Measurements from ENCODE around the gene GDF11. TPM values are rescaled to one million over a fixed set of nuclear protein-coding genes. Genes with fewer than 3 reads are reported as not detected.

Gene GDF11
- total RNA-seq, 1 donor from 2014 or later, result 66.6 TPM

DNA sequence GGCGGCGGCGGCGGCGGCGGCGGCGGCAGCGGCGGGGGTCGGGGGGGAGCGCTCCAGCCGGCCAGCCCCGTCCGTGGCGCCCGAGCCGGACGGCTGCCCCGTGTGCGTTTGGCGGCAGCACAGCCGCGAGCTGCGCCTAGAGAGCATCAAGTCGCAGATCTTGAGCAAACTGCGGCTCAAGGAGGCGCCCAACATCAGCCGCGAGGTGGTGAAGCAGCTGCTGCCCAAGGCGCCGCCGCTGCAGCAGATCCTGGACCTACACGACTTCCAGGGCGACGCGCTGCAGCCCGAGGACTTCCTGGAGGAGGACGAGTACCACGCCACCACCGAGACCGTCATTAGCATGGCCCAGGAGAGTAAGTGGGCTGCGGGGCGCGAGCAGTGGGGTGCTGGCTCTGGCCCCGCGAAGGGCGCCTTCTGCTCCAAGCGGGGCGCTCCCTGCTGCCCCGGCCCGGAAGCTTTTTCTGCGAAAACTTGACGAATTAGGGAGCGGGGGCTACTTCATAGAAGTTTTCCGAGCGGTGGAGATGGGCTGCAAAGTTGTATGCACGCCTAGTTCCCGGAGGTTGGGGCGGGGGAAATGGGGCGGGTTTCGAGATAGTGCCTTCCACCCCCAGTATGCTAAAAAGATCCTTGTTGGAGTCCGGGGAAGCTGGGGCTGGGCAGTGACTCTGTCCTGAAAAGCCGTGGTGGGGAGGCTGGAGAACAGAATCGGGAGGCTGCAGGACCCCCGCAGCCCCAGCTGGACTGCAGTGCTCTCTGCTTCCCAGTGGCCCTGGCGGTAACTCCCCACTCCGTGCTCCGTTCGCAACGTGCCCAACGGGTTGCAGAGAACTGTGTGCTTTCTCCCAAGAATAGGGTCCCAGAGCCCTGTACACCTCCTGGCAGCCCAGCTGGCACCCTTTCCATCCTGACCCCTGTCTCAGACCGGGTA is 751 bp downstream of the GDF11 start:
- H3K27ac Mint-ChIP-seq (ENCODE audit: unreplicated experiment), result peak overlapping the region; percentile 85

DNA sequence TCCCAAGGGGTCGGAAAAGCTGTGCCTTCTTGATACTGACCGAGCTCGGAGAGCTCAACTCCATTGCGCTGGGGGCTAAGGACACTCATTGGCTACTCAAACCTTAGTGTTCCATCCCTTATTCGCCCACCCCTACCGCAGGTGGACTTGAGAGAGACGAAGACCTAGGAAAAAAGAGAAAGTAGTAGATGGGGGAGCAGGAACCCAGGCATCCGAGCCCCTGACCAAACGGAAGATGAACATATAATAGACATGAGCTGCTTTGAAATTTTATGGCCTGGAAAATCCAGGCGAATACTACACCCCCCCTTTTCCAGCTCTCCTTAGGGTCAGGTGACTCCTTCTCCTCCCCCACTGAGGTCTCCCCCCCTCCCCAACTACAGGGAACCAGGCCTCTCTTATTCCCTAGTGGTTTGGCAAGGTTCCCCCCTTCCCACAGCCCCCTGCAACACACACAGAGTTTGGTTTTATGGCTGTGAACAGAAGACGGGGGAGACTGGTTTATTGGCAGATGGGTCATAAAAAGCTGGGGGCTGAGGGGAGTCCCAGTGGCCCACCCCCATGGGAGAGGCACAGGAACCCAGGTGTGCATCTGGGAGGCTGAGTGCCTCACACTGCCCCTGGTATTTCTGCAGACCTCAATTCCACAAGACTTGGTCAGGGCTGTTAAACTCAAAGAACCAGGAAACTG is 1.6 kb downstream of the GDF11 start:
- Mint-ChIP-seq H3K4me1 (peaks cover 58% of the 10 kb centered on the region), H3K36me3 (ENCODE audit: low read depth) (peaks cover 7% of the 10 kb centered on the region), H3K27ac (ENCODE audit: unreplicated experiment) (peak overlapping the region; percentile 85), H3K9me3 (no peaks in the 10 kb centered on the region), H3K4me3 (peak overlapping the region; percentile 96), H3K27me3 (ENCODE audit: low read depth) (no peaks in the 10 kb centered on the region)
- TF ChIP-seq, protein P1, sequence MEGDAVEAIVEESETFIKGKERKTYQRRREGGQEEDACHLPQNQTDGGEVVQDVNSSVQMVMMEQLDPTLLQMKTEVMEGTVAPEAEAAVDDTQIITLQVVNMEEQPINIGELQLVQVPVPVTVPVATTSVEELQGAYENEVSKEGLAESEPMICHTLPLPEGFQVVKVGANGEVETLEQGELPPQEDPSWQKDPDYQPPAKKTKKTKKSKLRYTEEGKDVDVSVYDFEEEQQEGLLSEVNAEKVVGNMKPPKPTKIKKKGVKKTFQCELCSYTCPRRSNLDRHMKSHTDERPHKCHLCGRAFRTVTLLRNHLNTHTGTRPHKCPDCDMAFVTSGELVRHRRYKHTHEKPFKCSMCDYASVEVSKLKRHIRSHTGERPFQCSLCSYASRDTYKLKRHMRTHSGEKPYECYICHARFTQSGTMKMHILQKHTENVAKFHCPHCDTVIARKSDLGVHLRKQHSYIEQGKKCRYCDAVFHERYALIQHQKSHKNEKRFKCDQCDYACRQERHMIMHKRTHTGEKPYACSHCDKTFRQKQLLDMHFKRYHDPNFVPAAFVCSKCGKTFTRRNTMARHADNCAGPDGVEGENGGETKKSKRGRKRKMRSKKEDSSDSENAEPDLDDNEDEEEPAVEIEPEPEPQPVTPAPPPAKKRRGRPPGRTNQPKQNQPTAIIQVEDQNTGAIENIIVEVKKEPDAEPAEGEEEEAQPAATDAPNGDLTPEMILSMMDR (conservative IDR thresholded peaks at IDR 0.05), result no peak
- no peak for DNase-seq (ENCODE audit: low read depth, low spot score)

More for the DNA sequence above, 751 bp downstream of the GDF11 start:
- H3K9me3 Mint-ChIP-seq, result no peaks in the 10 kb centered on the region
- TF ChIP-seq, protein P1 (conservative IDR thresholded peaks at IDR 0.05), result no peak
- H3K36me3 Mint-ChIP-seq (ENCODE audit: low read depth), result no peaks in the 10 kb centered on the region
- peaks cover 58% of the 10 kb centered on the region for H3K4me1 Mint-ChIP-seq
- DNase-seq (ENCODE audit: low read depth, low spot score), result no peak
- H3K27me3 Mint-ChIP-seq (ENCODE audit: low read depth), result no peaks in the 10 kb centered on the region
- H3K4me3 Mint-ChIP-seq, result peak overlapping the region; percentile 96

DNA sequence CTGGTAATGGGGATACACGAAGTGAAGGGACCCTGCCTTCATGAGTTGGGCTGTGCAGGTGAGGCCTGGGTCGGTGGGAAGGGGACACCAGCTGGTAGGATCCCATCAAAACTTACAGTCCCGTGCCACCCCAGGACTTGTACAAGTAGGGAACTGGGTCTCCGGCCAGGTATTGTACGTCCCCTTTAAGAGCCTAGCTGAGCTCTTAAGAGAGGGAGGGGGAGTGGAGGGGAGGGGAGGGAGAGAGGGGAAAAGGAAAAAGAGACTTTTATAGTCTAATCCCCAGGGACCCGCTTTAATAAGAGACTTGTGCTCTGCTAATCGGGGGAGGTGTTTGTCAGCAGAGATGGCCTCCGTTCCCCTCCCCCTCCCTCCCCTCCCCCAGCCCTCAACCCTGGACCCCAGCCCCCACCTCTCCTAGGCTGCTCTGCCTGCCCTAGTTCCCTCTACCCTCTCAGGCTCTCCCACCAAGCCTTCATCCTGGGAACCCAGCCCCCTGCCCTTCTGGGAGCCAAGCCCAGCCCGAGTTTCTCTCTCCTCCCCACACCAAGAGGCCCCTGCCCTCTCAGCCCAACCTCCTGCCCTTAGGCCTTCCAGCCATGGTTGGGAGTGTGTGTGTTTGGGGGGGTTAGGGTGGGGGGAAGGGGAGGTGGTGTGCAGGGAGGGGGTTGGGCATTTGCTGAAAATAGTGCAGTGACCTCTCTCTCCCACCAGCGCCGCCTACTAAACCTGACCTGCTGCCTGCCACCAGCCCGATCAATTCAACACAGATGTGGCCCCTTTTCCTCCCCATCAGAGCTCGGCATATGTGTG is 2.6 kb downstream of the GDF11 start:
- H3K27ac Mint-ChIP-seq (ENCODE audit: unreplicated experiment), result peak overlapping the region; percentile 95
- no peaks in the 10 kb centered on the region for H3K9me3 Mint-ChIP-seq
- H3K4me1 Mint-ChIP-seq, result peaks cover 65% of the 10 kb centered on the region
- peak; percentile 79 for DNase-seq (ENCODE audit: low read depth, low spot score)
- H3K27me3 Mint-ChIP-seq (ENCODE audit: low read depth), result no peaks in the 10 kb centered on the region
- TF ChIP-seq, protein P1 (conservative IDR thresholded peaks at IDR 0.05), result no peak
- peaks cover 12% of the 10 kb centered on the region for H3K36me3 Mint-ChIP-seq (ENCODE audit: low read depth)
- H3K4me3 Mint-ChIP-seq, result peak overlapping the region; percentile 96

- peak overlapping the region; percentile 95 for H3K27ac Mint-ChIP-seq (ENCODE audit: unreplicated experiment)
- TF ChIP-seq, protein P1 (conservative IDR thresholded peaks at IDR 0.05), result no peak
- H3K4me3 Mint-ChIP-seq, result peak overlapping the region; percentile 96
- H3K27me3 Mint-ChIP-seq (ENCODE audit: low read depth), result no peaks in the 10 kb centered on the region
- peaks cover 19% of the 10 kb centered on the region for H3K36me3 Mint-ChIP-seq (ENCODE audit: low read depth)
- no peak for DNase-seq (ENCODE audit: low read depth, low spot score)
- H3K9me3 Mint-ChIP-seq, result no peaks in the 10 kb centered on the region
- H3K4me1 Mint-ChIP-seq, result peaks cover 72% of the 10 kb centered on the region
Observed at GRCh38 chr12:55746174-55746912, 3.4 kb downstream of the GDF11 start.

DNA sequence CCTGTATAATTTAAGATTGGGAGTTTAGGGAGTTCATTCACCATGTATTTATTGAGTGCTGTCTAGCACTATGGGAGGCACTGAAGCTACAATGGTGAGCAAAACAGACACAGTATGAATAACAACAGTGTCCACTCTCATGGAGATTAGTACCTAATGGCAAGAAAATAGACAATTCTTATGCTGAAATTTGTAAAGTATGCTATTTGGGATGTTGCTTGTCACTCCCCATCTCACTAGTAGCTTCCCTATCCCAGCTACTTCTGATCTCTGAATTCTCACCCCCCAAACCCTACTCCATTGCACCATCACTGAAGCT is 4.0 kb downstream of the GDF11 start:
- DNase-seq (ENCODE audit: low read depth, low spot score), result no peak
- Mint-ChIP-seq H3K4me1 (peaks cover 68% of the 10 kb centered on the region), H3K9me3 (no peaks in the 10 kb centered on the region), H3K27ac (ENCODE audit: unreplicated experiment) (no peak overlapping the region), H3K36me3 (ENCODE audit: low read depth) (peaks cover 19% of the 10 kb centered on the region), H3K4me3 (peak overlapping the region; percentile 96), H3K27me3 (ENCODE audit: low read depth) (no peaks in the 10 kb centered on the region)
- TF ChIP-seq, protein P1 (conservative IDR thresholded peaks at IDR 0.05), result no peak

Data from neural crest cell (in vitro differentiated cells).